IMR-90 (cell line): ENCODE measurements around the gene REXO5.
A peak's percentile ranks its signal among the peaks of the same experiment; 100 is the strongest.

Experiments used
- BHLHE40 ChIP-seq: fragments of 150-350 bp; IDR thresholded peaks from 2 replicates; pipeline ENCODE4 v1.6.1; 2016; ENCODE audit warnings: mild to moderate bottlenecking, low read depth, low read length
- CEBPB ChIP-seq: IDR thresholded peaks from 2 replicates; pipeline ENCODE4 v1.6.1; 2012; ENCODE audit warnings: low read depth, low read length, improper control_type of control experiment
- FOS ChIP-seq: fragments of 150-350 bp; IDR thresholded peaks from 2 replicates; pipeline ENCODE4 v1.6.1; 2016; ENCODE audit warnings: low read depth, low read length
- MAFK ChIP-seq: IDR thresholded peaks from 2 replicates; pipeline ENCODE4 v1.6.1; 2012; ENCODE audit warnings: low read depth, low read length, improper control_type of control experiment
- MAZ ChIP-seq: IDR thresholded peaks from 2 replicates; pipeline ENCODE4 v1.6.1; 2012; ENCODE audit warnings: low read depth, mild to moderate bottlenecking, low read length, improper control_type of control experiment, moderate library complexity, borderline replicate concordance
- MXI1 ChIP-seq: IDR thresholded peaks from 2 replicates; pipeline ENCODE4 v1.6.1; 2012; ENCODE audit warnings: low read depth, mild to moderate bottlenecking, low read length, moderate library complexity, borderline replicate concordance
- NFE2L2 ChIP-seq: fragments of 150-350 bp; IDR thresholded peaks from 2 replicates; pipeline ENCODE4 v1.6.1; 2016; ENCODE audit warnings: low read depth, mild to moderate bottlenecking, low read length
- POLR2A ChIP-seq: IDR thresholded peaks from 2 replicates; pipeline ENCODE4 v1.6.1; 2012; ENCODE audit warnings: mild to moderate bottlenecking, low read depth, low read length
- RAD21 ChIP-seq: IDR thresholded peaks from 2 replicates; pipeline ENCODE4 v1.6.1; 2012; ENCODE audit warnings: low read length, improper control_type of control experiment
- RCOR1 ChIP-seq: IDR thresholded peaks from 2 replicates; pipeline ENCODE4 v1.6.1; 2012; ENCODE audit warnings: mild to moderate bottlenecking, low read length, improper control_type of control experiment; ENCODE audit not compliant: insufficient replicate concordance
- RFX5 ChIP-seq: IDR thresholded peaks from 2 replicates; pipeline ENCODE4 v1.8.0; 2012; ENCODE audit warnings: low read depth, mild to moderate bottlenecking, low read length, moderate library complexity
- SMC3 ChIP-seq: fragments of 150-350 bp; IDR thresholded peaks from 2 replicates; pipeline ENCODE4 v1.6.1; 2016; ENCODE audit warnings: low read depth, mild to moderate bottlenecking, antibody characterized with exemption, low read length, moderate library complexity
- TF ChIP-seq, protein P1 (sequence below): conservative IDR thresholded peaks from 2 replicates; pipeline ENCODE4 v1.5.1; 2012; ENCODE audit warnings: mild to moderate bottlenecking, low read depth, low read length, improper control_type of control experiment
- TF ChIP-seq, protein P2 (sequence below): fragments of 150-350 bp; IDR thresholded peaks from 2 replicates; pipeline ENCODE4 v1.6.1; 2017; ENCODE audit warnings: mild to moderate bottlenecking, antibody characterized with exemption, low read length, low read depth

DNA sequence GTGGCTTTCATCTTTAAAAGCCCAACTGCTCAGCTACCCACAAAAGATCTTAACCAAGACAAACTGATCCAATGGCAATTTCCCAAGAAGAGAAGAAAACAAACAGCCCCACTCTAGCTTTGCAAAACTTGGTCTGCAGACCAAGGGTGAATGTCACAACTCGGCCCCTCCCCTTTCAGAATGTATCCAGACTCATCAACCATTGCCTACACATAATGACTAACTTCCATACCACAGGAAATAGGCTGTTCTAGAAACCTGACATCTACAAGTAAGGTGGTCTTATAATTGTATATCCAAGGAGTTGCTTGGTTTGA is 77.9 kb downstream of the REXO5 start:
- TF ChIP-seq FOS (no peak), RFX5 (no peak), NFE2L2 (no peak), POLR2A (no peak), MAFK (no peak), MAZ (0 out of 2 replicates have a peak, but pooled peaks have one; percentile 13), CEBPB (peak; percentile 85), RCOR1 (no peak), SMC3 (no peak), RAD21 (no peak), BHLHE40 (no peak), MXI1 (no peak)
- TF ChIP-seq, protein P1, sequence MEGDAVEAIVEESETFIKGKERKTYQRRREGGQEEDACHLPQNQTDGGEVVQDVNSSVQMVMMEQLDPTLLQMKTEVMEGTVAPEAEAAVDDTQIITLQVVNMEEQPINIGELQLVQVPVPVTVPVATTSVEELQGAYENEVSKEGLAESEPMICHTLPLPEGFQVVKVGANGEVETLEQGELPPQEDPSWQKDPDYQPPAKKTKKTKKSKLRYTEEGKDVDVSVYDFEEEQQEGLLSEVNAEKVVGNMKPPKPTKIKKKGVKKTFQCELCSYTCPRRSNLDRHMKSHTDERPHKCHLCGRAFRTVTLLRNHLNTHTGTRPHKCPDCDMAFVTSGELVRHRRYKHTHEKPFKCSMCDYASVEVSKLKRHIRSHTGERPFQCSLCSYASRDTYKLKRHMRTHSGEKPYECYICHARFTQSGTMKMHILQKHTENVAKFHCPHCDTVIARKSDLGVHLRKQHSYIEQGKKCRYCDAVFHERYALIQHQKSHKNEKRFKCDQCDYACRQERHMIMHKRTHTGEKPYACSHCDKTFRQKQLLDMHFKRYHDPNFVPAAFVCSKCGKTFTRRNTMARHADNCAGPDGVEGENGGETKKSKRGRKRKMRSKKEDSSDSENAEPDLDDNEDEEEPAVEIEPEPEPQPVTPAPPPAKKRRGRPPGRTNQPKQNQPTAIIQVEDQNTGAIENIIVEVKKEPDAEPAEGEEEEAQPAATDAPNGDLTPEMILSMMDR, result no peak
- TF ChIP-seq, protein P2, sequence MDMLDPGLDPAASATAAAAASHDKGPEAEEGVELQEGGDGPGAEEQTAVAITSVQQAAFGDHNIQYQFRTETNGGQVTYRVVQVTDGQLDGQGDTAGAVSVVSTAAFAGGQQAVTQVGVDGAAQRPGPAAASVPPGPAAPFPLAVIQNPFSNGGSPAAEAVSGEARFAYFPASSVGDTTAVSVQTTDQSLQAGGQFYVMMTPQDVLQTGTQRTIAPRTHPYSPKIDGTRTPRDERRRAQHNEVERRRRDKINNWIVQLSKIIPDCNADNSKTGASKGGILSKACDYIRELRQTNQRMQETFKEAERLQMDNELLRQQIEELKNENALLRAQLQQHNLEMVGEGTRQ, result no peak
